HCT116 (cell line): ENCODE results near the gene ACSL3.

Source experiments
- CBX3 ChIP-seq: IDR thresholded peaks from 2 replicates; pipeline ENCODE4 v1.6.1; 2012; ENCODE audit warnings: low read depth
- EGR1 ChIP-seq: IDR thresholded peaks from 2 replicates; pipeline ENCODE4 v1.6.1; 2012; ENCODE audit warnings: low read depth
- ELF1 ChIP-seq: IDR thresholded peaks from 2 replicates; pipeline ENCODE4 v1.6.1; 2012; ENCODE audit warnings: low read depth, borderline replicate concordance
- EZH2 ChIP-seq: fragments of 200-600 bp; sonication (generic); IDR thresholded peaks from 2 replicates; pipeline ENCODE4 v1.6.1; 2017; ENCODE audit warnings: antibody characterized with exemption, mixed run types
- MAX ChIP-seq: IDR thresholded peaks from 2 replicates; pipeline ENCODE4 v1.6.1; 2012
- POLR2A ChIP-seq: IDR thresholded peaks from 2 replicates; pipeline ENCODE4 v1.7.0; 2011; ENCODE audit warnings: borderline replicate concordance; ENCODE audit not compliant: insufficient read depth, insufficient read length; ENCODE audit errors: extremely low read depth
- TF ChIP-seq, protein P1 (sequence below), 3 experiments: fragments of 200-600 bp in 1 of 3; sonication (generic) in 1 of 3; IDR thresholded peaks in 2 of 3; conservative IDR thresholded peaks in 1 of 3; 2 replicates each; pipeline ENCODE4 v1.5.1; 2012 to 2017; ENCODE audit warnings: low read depth in 2 of 3, low read length in 2 of 3, antibody characterized with exemption in 1 of 3, borderline replicate concordance in 1 of 3, control low read depth in 1 of 3, mild to moderate bottlenecking in 1 of 3, mixed read lengths in 1 of 3, mixed run types in 1 of 3, moderate library complexity in 1 of 3; ENCODE audit not compliant: insufficient read depth in 1 of 3

GRCh38 chr2:222972420-222972819, 111.6 kb downstream of the ACSL3 start:
- TF ChIP-seq, protein P1, sequence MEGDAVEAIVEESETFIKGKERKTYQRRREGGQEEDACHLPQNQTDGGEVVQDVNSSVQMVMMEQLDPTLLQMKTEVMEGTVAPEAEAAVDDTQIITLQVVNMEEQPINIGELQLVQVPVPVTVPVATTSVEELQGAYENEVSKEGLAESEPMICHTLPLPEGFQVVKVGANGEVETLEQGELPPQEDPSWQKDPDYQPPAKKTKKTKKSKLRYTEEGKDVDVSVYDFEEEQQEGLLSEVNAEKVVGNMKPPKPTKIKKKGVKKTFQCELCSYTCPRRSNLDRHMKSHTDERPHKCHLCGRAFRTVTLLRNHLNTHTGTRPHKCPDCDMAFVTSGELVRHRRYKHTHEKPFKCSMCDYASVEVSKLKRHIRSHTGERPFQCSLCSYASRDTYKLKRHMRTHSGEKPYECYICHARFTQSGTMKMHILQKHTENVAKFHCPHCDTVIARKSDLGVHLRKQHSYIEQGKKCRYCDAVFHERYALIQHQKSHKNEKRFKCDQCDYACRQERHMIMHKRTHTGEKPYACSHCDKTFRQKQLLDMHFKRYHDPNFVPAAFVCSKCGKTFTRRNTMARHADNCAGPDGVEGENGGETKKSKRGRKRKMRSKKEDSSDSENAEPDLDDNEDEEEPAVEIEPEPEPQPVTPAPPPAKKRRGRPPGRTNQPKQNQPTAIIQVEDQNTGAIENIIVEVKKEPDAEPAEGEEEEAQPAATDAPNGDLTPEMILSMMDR (IDR thresholded peaks at IDR 0.05 in 2 of 3, conservative IDR thresholded peaks at IDR 0.05 in 1 of 3; ENCODE audit: borderline replicate concordance in 1 of 3, insufficient read depth in 1 of 3, low read depth in 2 of 3, low read length in 2 of 3): no peak
- TF ChIP-seq EZH2 (no peak), ELF1 (no peak), MAX (no peak), EGR1 (no peak), POLR2A (no peak), CBX3 (no peak)
